C4-2B (cell line): ENCODE results near the gene MYO7A.

Experiments
- CTCF ChIP-seq: fragments of 450-650 bp; conservative IDR thresholded peaks from 2 replicates; pipeline ENCODE4 v1.5.1; 2017; ENCODE audit warnings: mild to moderate bottlenecking
- ZFX ChIP-seq: fragments of 450-650 bp; IDR thresholded peaks from 2 replicates; pipeline ENCODE4 v1.6.1; 2017

- TF ChIP-seq CTCF (no peak), ZFX (no peak)
Measured at GRCh38 chr11:77179681-77180080, 51.6 kb downstream of the MYO7A start.
